H1 (cell line): ENCODE results near the gene LRR1. TPM values are rescaled to one million over a fixed set of nuclear protein-coding genes. Genes with fewer than 3 reads are reported as not detected.

Source experiments
- BACH1 ChIP-seq: IDR thresholded peaks from 2 replicates; pipeline ENCODE4 v1.6.1; 2012; ENCODE audit warnings: low read length, improper control_type of control experiment
- BRCA1 ChIP-seq: IDR thresholded peaks from 2 replicates; pipeline ENCODE4 v1.6.1; 2012; ENCODE audit warnings: low read depth, low read length, improper control_type of control experiment
- CBX5 ChIP-seq: fragments of 300-800, 300-1000 bp; sonication (generic); IDR thresholded peaks from 2 replicates; pipeline ENCODE4 v1.7.1; 2016; ENCODE audit warnings: antibody characterized with exemption, low read length, low read depth
- CEBPB ChIP-seq: IDR thresholded peaks from 2 replicates; pipeline ENCODE4 v1.6.1; 2012; ENCODE audit warnings: low read depth, low read length
- CHD1 ChIP-seq: IDR thresholded peaks from 2 replicates; pipeline ENCODE4 v1.6.1; 2012; ENCODE audit warnings: low read depth, low read length, improper control_type of control experiment
- CHD2 ChIP-seq: IDR thresholded peaks from 2 replicates; pipeline ENCODE4 v1.6.1; 2012; ENCODE audit warnings: low read length, improper control_type of control experiment
- CTBP2 ChIP-seq: IDR thresholded peaks from 2 replicates; pipeline ENCODE4 v1.7.0; 2011; ENCODE audit warnings: borderline replicate concordance, mild to moderate bottlenecking, moderate library complexity, mixed read lengths, low read length; ENCODE audit not compliant: insufficient read depth, insufficient read length
- EGR1 ChIP-seq: IDR thresholded peaks from 2 replicates; pipeline ENCODE4 v1.6.1; 2011; ENCODE audit warnings: low read depth, low read length, borderline replicate concordance
- FOSL1 ChIP-seq: IDR thresholded peaks from 2 replicates; pipeline ENCODE4 v1.6.1; 2011; ENCODE audit warnings: mild to moderate bottlenecking, low read depth, low read length, moderate library complexity; ENCODE audit not compliant: insufficient read depth
- GTF2F1 ChIP-seq: IDR thresholded peaks from 2 replicates; pipeline ENCODE4 v1.6.1; 2012; ENCODE audit warnings: low read depth, low read length, improper control_type of control experiment, borderline replicate concordance
- KDM1A ChIP-seq: fragments of 200-600, 300-600 bp; sonication (generic); IDR thresholded peaks from 2 replicates; pipeline ENCODE4 v1.7.1; 2016; ENCODE audit warnings: mild to moderate bottlenecking, low read length, borderline replicate concordance
- KDM5A ChIP-seq: fragments of 200-600 bp; IDR thresholded peaks from 2 replicates; pipeline ENCODE4 v1.7.1; 2012; ENCODE audit warnings: mild to moderate bottlenecking, low read length, inconsistent platforms, mixed read lengths
- NANOG ChIP-seq: IDR thresholded peaks from 2 replicates; pipeline ENCODE4 v1.6.1; 2011; ENCODE audit warnings: low read length, low read depth, mild to moderate bottlenecking, inconsistent platforms; ENCODE audit not compliant: insufficient read depth, poor library complexity, severe bottlenecking
- POLR2A ChIP-seq, 2 experiments: IDR thresholded peaks; 1 replicate in 1 of 2; 2 replicates in 1 of 2; pipeline ENCODE4 v1.6.1; 2011; ENCODE audit warnings: low read depth in 2 of 2, low read length in 2 of 2, mild to moderate bottlenecking in 2 of 2; ENCODE audit errors: control extremely low read depth in 1 of 2
- POLR2AphosphoS5 ChIP-seq: IDR thresholded peaks from 2 replicates; pipeline ENCODE4 v1.6.1; 2011; ENCODE audit warnings: low read depth, low read length
- RBBP5 ChIP-seq: IDR thresholded peaks from 2 replicates; pipeline ENCODE4 v1.7.1; 2012; ENCODE audit warnings: low read depth, mild to moderate bottlenecking, inconsistent platforms, low read length, moderate library complexity, borderline replicate concordance
- RFX5 ChIP-seq: IDR thresholded peaks from 2 replicates; pipeline ENCODE4 v1.6.1; 2011; ENCODE audit warnings: low read depth, low read length, improper control_type of control experiment, borderline replicate concordance
- RNF2 ChIP-seq: fragments of 200-900, 300-1000 bp; sonication (generic); IDR thresholded peaks from 2 replicates; pipeline ENCODE4 v1.7.1; 2016; ENCODE audit warnings: borderline replicate concordance, low read depth, mild to moderate bottlenecking, antibody characterized with exemption, low read length; ENCODE audit not compliant: poor library complexity, severe bottlenecking; ENCODE audit errors: missing control alignments
- SIN3A ChIP-seq, 2 experiments: IDR thresholded peaks in 1 of 2; conservative IDR thresholded peaks in 1 of 2; 2 replicates each; pipeline ENCODE4 v1.6.1; 2011 to 2012; ENCODE audit warnings: low read length in 2 of 2, improper control_type of control experiment in 1 of 2, low read depth in 1 of 2, mild to moderate bottlenecking in 1 of 2
- SIX5 ChIP-seq: IDR thresholded peaks from 2 replicates; pipeline ENCODE4 v1.6.1; 2011; ENCODE audit warnings: mild to moderate bottlenecking, low read depth, low read length
- TEAD4 ChIP-seq: IDR thresholded peaks from 2 replicates; pipeline ENCODE4 v1.6.1; 2012; ENCODE audit warnings: low read depth, low read length, inconsistent platforms, mixed read lengths
- ZNF274 ChIP-seq: IDR thresholded peaks from 2 replicates; pipeline ENCODE4 v1.7.0; 2012; ENCODE audit warnings: low read length, borderline replicate concordance; ENCODE audit errors: extremely low read depth
- polyA plus RNA-seq, 7 experiments: library from polyadenylated mRNA; depleted of rRNA in 3 of 7; stranded (reverse) in 5 of 7; unstranded in 2 of 7; fragments of >200 nt in 5 of 7; fragments of 200-250 nt in 2 of 7; gene quantifications; 1 replicate in 5 of 7; 2 replicates in 1 of 7; 4 replicates in 1 of 7; pipeline versions ENCODE4 v1.2.1 to v1.2.3, GENCODE V29; 2011 to 2013; ENCODE audit warnings: missing spikeins in 2 of 7, mixed read lengths in 2 of 7
- total RNA-seq: library from RNA; stranded (reverse); fragmentation: NEBNext Ultra II Directional; extraction: Animal tissue kit (Norgen Biotek cat#: 25700); gene quantifications from 2 replicates; pipeline ENCODE4 v1.2.1, GENCODE V29; 2021
- TF ChIP-seq, protein P1 (sequence below): IDR thresholded peaks from 2 replicates; pipeline ENCODE4 v1.6.1; 2011; ENCODE audit warnings: low read depth, mild to moderate bottlenecking, low read length; ENCODE audit not compliant: insufficient read depth

The LRR1 gene
- total and polyA plus RNA-seq, 2 of the 8 experiments (the other 6 are each of a cell fraction or from before 2014, with no cell fraction given), result 30.7 to 37.5 TPM

DNA sequence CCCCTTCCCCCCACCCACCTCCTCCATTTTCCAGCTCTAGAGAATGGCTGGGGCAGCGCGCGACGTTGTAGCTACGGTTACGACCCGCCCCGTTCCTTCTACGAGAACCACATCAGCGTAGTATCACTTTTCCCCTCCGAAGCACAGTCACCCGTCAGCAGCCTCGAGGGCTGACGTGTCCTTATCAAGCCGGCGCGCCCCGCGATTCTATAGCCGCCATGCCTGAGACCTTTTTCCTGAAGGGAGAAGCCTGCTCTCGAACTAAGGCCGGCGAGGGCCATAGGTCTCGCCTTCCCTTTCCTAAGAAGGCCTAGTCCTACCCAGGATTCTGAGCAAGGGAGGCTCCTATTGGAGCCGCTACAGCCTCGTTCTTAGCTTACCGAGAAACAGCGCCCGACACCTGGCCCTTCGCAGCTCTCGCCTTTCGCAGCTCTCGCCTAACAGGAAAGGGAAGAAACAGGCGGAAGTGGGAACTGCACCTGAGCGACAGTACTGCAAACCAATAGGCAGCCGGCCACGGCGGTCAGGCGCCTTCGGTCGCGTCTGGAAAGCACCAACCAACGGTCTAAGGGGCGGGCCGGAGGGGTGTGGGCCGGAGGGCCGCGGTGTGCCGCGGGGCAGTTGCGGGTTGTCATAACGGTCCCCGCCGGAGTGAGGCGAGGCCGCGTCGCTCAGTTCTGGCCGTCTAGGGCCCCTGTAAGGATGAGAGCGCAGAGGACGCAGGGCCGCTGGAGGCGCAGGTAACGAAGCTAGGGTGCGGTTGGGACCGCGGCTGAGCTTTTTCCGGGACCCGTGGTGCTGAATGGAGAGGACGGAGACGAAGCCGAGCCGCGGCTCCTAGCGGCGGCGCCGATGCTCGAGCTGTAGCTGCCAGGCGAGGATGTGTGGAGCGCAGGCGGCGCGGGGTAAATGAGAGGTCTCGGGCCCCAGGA is 21.7 kb downstream of the LRR1 start, which contains the start of the genes MGAT2 and RPL36AL (continued):
- TF ChIP-seq NANOG (no peak), SIN3A (conservative IDR thresholded peaks at IDR 0.05 in 1 of 2, IDR thresholded peaks at IDR 0.05 in 1 of 2; ENCODE audit: low read depth in 1 of 2, low read length in 2 of 2) (peak; percentile 21 to 48; a peak in 2 of 4 replicates), KDM1A (peak; percentile 82; the same call in 1 of the 2 replicates), BACH1 (no peak), RBBP5 (peak; percentile 76; the same call in 1 of the 2 replicates), CHD2 (peak; percentile 88), RNF2 (no peak), POLR2A (IDR thresholded peaks at IDR 0.05; ENCODE audit: control extremely low read depth in 1 of 2, low read depth in 2 of 2, low read length in 2 of 2) (peak; percentile 87 to 91), CTBP2 (no peak), RFX5 (no peak), BRCA1 (no peak), KDM5A (peak; percentile 42; the same call in 1 of the 2 replicates), ZNF274 (no peak), CEBPB (no peak), POLR2AphosphoS5 (peak; percentile 80), GTF2F1 (no peak), FOSL1 (no peak), EGR1 (no peak), CHD1 (no peak), SIX5 (no peak), TEAD4 (no peak), CBX5 (no peak)
- TF ChIP-seq, protein P1, sequence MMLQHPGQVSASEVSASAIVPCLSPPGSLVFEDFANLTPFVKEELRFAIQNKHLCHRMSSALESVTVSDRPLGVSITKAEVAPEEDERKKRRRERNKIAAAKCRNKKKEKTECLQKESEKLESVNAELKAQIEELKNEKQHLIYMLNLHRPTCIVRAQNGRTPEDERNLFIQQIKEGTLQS, result no peak
